ENCODE data around the gene XIRP2. TPM values are rescaled to one million over a fixed set of nuclear protein-coding genes. Genes with fewer than 3 reads are reported as not detected.
A peak's percentile ranks its signal among the peaks of the same experiment; 100 is the strongest.

The XIRP2 gene
- polyA plus RNA-seq, 4 donors: 0.03 to 7.3 (median 0.74) TPM

DNA sequence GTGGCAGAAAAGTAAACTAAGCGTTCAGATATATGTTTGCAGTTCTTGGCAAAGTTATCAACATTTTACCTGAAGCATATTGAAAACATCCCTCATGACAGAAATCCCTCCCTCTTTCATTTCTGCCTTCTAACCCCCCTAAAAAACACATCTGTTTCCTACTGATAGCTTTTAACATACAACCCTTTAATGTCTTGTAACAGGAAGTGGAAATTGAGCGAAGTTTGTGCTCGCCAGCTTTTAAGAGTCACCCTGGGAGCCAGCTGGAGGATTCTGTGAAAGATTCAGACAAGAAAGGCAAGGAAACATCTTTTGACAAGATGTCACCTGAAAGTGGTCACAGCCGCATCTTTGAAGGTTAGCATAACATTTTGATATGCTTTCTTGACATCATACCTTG lies 247.4 kb downstream of the XIRP2 start:
- FAIRE-seq (no peak), DNase-seq (no peak)
- no peaks in the 10 kb centered on the region for H3K9me3 ChIP-seq (ENCODE audit: control insufficient read depth in 2 of 2, insufficient read depth in 1 of 2, low read depth in 1 of 2, low read length in 1 of 2)
- no peak overlapping the region for H3K27ac ChIP-seq (ENCODE audit: low read depth in 1 of 3, low read length in 2 of 3)
- H3K4me3 ChIP-seq (ENCODE audit: low read depth in 1 of 3, low read length in 3 of 3): no peak overlapping the region
- WGBS, 3 donors: 34 to 62% (median 53%) methylated on average over 4 of the region's 4 CpGs
- no peaks in the 10 kb centered on the region for H3K27me3 ChIP-seq (ENCODE audit: control insufficient read depth in 3 of 3, insufficient read depth in 3 of 3, low read length in 3 of 3)
- no peaks in the 10 kb centered on the region for H3K4me1 ChIP-seq (ENCODE audit: control insufficient read depth in 3 of 3, insufficient read depth in 2 of 3, low read depth in 1 of 3, low read length in 2 of 3)
- no peaks in the 10 kb centered on the region for H3K36me3 ChIP-seq (ENCODE audit: control insufficient read depth in 3 of 3, insufficient read depth in 2 of 3, low read depth in 1 of 3, low read length in 3 of 3)

DNA sequence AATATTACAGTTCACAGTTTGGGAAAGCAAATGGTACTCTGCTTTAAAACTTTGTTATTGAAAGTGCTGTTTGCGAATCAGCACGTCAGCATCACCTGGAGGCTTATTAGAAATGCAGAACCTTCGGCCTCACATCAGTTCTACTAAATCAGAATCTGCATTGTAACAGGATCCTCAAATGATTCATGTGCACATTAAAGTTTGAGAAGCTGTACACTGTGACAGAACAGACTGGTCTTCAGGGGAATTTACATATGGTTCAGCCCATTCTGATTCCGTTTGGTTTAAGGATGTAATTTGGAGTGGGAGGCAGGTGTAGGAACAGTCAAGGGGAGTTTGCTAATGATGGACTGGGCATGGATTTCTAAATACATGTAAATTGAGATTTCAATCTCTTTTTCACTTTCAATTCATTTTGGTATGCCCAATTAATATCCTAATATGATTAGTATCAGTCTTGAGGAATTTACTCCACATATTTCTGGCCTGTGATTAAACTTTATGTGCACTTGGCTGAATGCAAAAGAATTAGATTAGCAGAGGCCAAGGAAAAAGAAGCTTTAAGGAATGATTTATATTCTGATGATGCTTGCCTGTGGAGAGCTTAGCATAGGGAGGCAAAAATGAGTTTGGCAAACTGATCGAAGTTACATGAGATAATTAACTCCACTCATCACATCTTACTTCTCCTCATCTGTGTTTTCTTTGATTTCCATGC lies 248.8 kb downstream of the XIRP2 start:
- Histone ChIP-seq H3K4me1 (ENCODE audit: control insufficient read depth in 3 of 3, insufficient read depth in 2 of 3, low read depth in 1 of 3, low read length in 2 of 3) (no peaks in the 10 kb centered on the region), H3K4me3 (ENCODE audit: low read depth in 1 of 3, low read length in 3 of 3) (no peak overlapping the region), H3K27ac (ENCODE audit: low read depth in 1 of 3, low read length in 2 of 3) (no peak overlapping the region), H3K36me3 (ENCODE audit: control insufficient read depth in 3 of 3, insufficient read depth in 2 of 3, low read depth in 1 of 3, low read length in 3 of 3) (no peaks in the 10 kb centered on the region), H3K27me3 (ENCODE audit: control insufficient read depth in 3 of 3, insufficient read depth in 3 of 3, low read length in 3 of 3) (no peaks in the 10 kb centered on the region), H3K9me3 (ENCODE audit: control insufficient read depth in 2 of 2, insufficient read depth in 1 of 2, low read depth in 1 of 2, low read length in 1 of 2) (no peaks in the 10 kb centered on the region)
- WGBS, 3 donors: 77 to 80% (median 79%) methylated on average over 5 of the region's 5 CpGs
- no peak for DNase-seq
- FAIRE-seq: no peak

DNA sequence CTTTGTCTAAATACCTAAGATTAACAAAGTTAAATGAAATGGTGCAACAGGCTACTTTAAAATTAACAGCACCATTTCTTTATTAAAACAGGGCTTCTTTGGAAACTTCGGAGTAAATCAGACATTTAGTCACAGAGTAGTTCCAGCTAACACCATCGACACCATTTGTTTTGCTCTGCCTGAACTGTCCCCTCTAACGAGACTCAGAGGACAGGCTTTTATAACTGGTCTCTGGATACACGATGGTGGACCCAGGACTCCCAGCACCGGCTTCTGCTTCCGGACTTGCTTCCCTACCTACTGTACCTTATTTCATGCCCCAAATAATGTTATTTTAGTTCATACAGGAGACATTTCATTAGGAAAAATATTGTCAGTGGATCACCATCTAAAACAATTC lies 252.1 kb downstream of the XIRP2 start:
- no peak for FAIRE-seq
- H3K27me3 ChIP-seq (ENCODE audit: control insufficient read depth in 3 of 3, insufficient read depth in 3 of 3, low read length in 3 of 3): no peaks in the 10 kb centered on the region
- 86 to 90% (median 88%) methylated on average over 6 of the region's 6 CpGs for WGBS, 3 donors
- no peak for DNase-seq
- no peaks in the 10 kb centered on the region for H3K4me1 ChIP-seq (ENCODE audit: control insufficient read depth in 3 of 3, insufficient read depth in 2 of 3, low read depth in 1 of 3, low read length in 2 of 3)
- no peak overlapping the region for H3K4me3 ChIP-seq (ENCODE audit: low read depth in 1 of 3, low read length in 3 of 3)
- no peaks in the 10 kb centered on the region for H3K9me3 ChIP-seq (ENCODE audit: control insufficient read depth in 2 of 2, insufficient read depth in 1 of 2, low read depth in 1 of 2, low read length in 1 of 2)
- no peaks in the 10 kb centered on the region for H3K36me3 ChIP-seq (ENCODE audit: control insufficient read depth in 3 of 3, insufficient read depth in 2 of 3, low read depth in 1 of 3, low read length in 3 of 3)
- no peak overlapping the region for H3K27ac ChIP-seq (ENCODE audit: low read depth in 1 of 3, low read length in 2 of 3)

DNA sequence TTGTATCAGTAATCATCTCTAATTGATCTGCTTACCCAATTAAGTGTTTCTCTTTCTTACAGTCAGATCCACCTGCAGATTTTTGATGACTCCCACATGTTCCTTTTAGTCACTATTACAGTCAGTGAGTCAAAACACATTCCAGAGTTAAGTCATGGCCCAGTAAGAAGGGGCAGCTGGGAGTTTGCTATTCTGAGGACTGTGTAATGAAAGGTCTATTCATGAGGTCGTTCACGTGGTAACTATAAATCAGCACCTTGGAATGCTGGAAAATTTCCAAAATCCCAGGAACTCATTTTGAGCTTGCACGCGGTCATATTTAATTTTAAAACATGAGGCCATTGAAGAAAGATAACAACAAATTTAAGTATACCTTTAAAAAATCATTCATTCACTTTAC lies 252.5 kb downstream of the XIRP2 start:
- Histone ChIP-seq H3K4me3 (ENCODE audit: low read depth in 1 of 3, low read length in 3 of 3) (no peak overlapping the region), H3K4me1 (ENCODE audit: control insufficient read depth in 3 of 3, insufficient read depth in 2 of 3, low read depth in 1 of 3, low read length in 2 of 3) (no peaks in the 10 kb centered on the region), H3K27ac (ENCODE audit: low read depth in 1 of 3, low read length in 2 of 3) (no peak overlapping the region), H3K9me3 (ENCODE audit: control insufficient read depth in 2 of 2, insufficient read depth in 1 of 2, low read depth in 1 of 2, low read length in 1 of 2) (no peaks in the 10 kb centered on the region), H3K36me3 (ENCODE audit: control insufficient read depth in 3 of 3, insufficient read depth in 2 of 3, low read depth in 1 of 3, low read length in 3 of 3) (no peaks in the 10 kb centered on the region), H3K27me3 (ENCODE audit: control insufficient read depth in 3 of 3, insufficient read depth in 3 of 3, low read length in 3 of 3) (no peaks in the 10 kb centered on the region)
- DNase-seq (peak in 1 of 2 donors; percentile 7), FAIRE-seq (no peak)
- 20 to 36% (median 29%) methylated on average over 4 of the region's 4 CpGs for WGBS, 3 donors

DNA sequence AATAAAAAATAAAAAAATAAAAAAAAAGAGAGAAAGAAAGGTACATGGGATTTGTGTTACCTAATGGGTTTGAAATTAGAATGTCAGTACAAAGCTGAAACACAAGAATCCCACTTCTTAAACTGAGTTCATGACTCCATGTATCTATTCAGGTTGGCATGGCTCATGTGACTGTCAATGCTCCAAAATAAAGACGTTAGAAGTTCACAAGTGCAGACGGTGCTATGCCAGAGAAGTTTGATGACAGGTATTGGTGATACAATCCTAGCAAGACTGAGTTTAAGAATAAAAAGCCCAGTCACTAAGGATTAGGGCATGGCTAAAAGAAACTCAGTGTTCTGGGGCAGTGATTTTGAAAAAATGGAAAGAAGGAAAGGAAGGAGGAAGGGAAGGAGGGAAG lies 254.3 kb downstream of the XIRP2 start:
- Histone ChIP-seq H3K4me1 (ENCODE audit: control insufficient read depth in 3 of 3, insufficient read depth in 2 of 3, low read depth in 1 of 3, low read length in 2 of 3) (peaks cover 0 to 3% (median 0%) of the 10 kb centered on the region in 3 donors), H3K36me3 (ENCODE audit: control insufficient read depth in 3 of 3, insufficient read depth in 2 of 3, low read depth in 1 of 3, low read length in 3 of 3) (no peaks in the 10 kb centered on the region), H3K27me3 (ENCODE audit: control insufficient read depth in 3 of 3, insufficient read depth in 3 of 3, low read length in 3 of 3) (no peaks in the 10 kb centered on the region), H3K9me3 (ENCODE audit: control insufficient read depth in 2 of 2, insufficient read depth in 1 of 2, low read depth in 1 of 2, low read length in 1 of 2) (no peaks in the 10 kb centered on the region), H3K27ac (ENCODE audit: low read depth in 1 of 3, low read length in 2 of 3) (no peak overlapping the region), H3K4me3 (ENCODE audit: low read depth in 1 of 3, low read length in 3 of 3) (no peak overlapping the region)
- FAIRE-seq (no peak), DNase-seq (no peak)
- WGBS, 3 donors: 39 to 76% (median 68%) methylated on average over 2 of the region's 2 CpGs

DNA sequence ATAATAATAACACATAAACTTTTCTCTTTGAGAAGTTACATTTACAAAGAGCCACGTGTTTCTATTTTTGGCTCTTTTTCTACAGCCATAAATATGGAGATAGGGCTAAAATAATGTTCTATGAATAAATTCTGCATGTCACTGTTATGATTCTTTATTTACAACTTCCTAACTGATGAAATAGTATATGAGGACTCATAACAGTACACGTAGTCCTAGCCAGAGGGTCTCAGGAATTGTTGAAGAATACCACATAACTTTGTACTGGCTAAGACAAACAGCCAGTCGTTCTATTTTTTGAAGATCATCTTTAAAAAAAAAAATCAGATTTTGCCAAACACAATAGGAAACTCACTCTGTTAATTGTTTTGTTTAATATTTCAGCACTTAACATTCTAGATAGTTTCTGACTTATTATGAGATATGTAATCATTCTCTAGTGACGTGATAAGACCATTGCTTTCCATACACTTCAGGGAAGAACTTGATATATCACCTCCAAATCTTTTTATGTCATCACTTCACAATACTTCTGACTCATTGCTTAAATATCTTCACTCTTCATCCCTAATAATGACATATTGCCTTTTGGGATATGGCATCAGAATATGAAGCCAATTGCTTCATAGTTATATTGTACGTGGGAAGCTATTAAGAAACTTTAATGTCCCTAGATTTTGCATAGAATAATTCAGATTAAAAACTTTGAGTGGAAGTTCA lies 256.1 kb downstream of the XIRP2 start:
- Histone ChIP-seq H3K36me3 (ENCODE audit: control insufficient read depth in 3 of 3, insufficient read depth in 2 of 3, low read depth in 1 of 3, low read length in 3 of 3) (no peaks in the 10 kb centered on the region), H3K27me3 (ENCODE audit: control insufficient read depth in 3 of 3, insufficient read depth in 3 of 3, low read length in 3 of 3) (no peaks in the 10 kb centered on the region), H3K4me3 (ENCODE audit: low read depth in 1 of 3, low read length in 3 of 3) (no peak overlapping the region), H3K27ac (ENCODE audit: low read depth in 1 of 3, low read length in 2 of 3) (no peak overlapping the region), H3K4me1 (ENCODE audit: control insufficient read depth in 3 of 3, insufficient read depth in 2 of 3, low read depth in 1 of 3, low read length in 2 of 3) (peaks cover 0 to 3% (median 0%) of the 10 kb centered on the region in 3 donors), H3K9me3 (ENCODE audit: control insufficient read depth in 2 of 2, insufficient read depth in 1 of 2, low read depth in 1 of 2, low read length in 1 of 2) (no peaks in the 10 kb centered on the region)
- WGBS, 3 donors: 47 to 68% (median 64%) methylated on average over 5 of the region's 5 CpGs
- DNase-seq (no peak), FAIRE-seq (no peak)

DNA sequence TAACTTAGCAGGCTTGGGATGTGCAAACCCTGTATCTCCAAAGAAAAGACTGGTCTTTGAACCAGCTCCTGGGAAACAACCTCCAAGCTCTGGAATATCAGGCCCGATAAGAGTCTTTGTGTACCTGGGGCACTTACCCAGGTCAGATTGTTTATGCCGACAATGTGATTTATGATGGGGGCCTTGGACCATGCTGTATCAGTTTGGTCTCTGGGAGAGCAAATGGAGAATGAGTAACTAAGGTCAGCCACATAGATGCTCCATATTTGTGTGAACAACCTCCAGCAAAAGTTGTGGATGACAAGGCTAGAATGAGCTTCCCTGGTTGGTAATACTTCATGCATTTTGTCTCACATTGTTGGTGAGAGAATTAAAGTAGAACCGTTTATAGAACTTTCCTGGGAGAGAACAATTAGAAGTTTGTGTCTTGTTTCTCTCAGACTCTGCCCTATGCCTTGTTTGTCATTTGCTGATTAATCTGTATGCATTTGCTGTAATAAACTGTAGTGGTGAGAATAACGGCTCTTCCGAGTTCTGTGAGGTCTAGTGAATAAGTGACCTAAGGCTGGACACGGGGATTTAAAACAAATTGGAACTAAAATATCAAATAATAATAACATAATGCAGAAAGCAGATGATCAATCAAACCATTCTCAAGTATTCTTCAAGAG lies 259.1 kb downstream of the XIRP2 start:
- Histone ChIP-seq H3K27ac (ENCODE audit: low read depth in 1 of 3, low read length in 2 of 3) (no peak overlapping the region), H3K4me1 (ENCODE audit: control insufficient read depth in 3 of 3, insufficient read depth in 2 of 3, low read depth in 1 of 3, low read length in 2 of 3) (peaks cover 0 to 3% (median 0%) of the 10 kb centered on the region in 3 donors), H3K9me3 (ENCODE audit: control insufficient read depth in 2 of 2, insufficient read depth in 1 of 2, low read depth in 1 of 2, low read length in 1 of 2) (no peaks in the 10 kb centered on the region), H3K36me3 (ENCODE audit: control insufficient read depth in 3 of 3, insufficient read depth in 2 of 3, low read depth in 1 of 3, low read length in 3 of 3) (no peaks in the 10 kb centered on the region), H3K27me3 (ENCODE audit: control insufficient read depth in 3 of 3, insufficient read depth in 3 of 3, low read length in 3 of 3) (no peaks in the 10 kb centered on the region), H3K4me3 (ENCODE audit: low read depth in 1 of 3, low read length in 3 of 3) (no peak overlapping the region)
- DNase-seq (peak in 1 of 2 donors; percentile 58), FAIRE-seq (no peak)
- WGBS, 3 donors: 12 to 35% (median 23%) methylated on average over 6 of the region's 6 CpGs

DNA sequence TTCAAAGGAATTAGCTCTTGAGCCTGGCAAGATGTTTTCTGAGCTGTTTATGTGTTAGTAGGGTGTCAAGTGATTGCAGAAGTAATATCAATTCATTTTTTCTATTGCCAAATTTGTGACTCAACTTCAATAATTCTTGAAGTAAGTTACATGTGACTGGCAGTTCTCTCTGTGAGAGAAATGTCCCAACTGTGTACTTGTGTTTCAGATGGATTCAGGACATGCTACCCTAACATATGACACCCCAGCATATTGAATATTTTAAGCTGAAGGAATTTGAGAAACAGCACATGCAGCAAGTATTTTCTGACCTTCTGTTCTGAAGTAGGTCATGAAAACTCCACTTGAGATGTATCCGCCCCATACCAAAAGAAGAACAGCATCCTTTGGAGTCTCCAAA lies 263.6 kb downstream of the XIRP2 start:
- Histone ChIP-seq H3K27ac (ENCODE audit: low read depth in 1 of 3, low read length in 2 of 3) (no peak overlapping the region), H3K36me3 (ENCODE audit: control insufficient read depth in 3 of 3, insufficient read depth in 2 of 3, low read depth in 1 of 3, low read length in 3 of 3) (no peaks in the 10 kb centered on the region), H3K4me3 (ENCODE audit: low read depth in 1 of 3, low read length in 3 of 3) (no peak overlapping the region), H3K27me3 (ENCODE audit: control insufficient read depth in 3 of 3, insufficient read depth in 3 of 3, low read length in 3 of 3) (no peaks in the 10 kb centered on the region), H3K9me3 (ENCODE audit: control insufficient read depth in 2 of 2, insufficient read depth in 1 of 2, low read depth in 1 of 2, low read length in 1 of 2) (no peaks in the 10 kb centered on the region), H3K4me1 (ENCODE audit: control insufficient read depth in 3 of 3, insufficient read depth in 2 of 3, low read depth in 1 of 3, low read length in 2 of 3) (peaks cover 0 to 3% (median 0%) of the 10 kb centered on the region in 3 donors)
- WGBS, 3 donors: 55 to 91% (median 87%) methylated on average over 1 of the region's 1 CpG
- DNase-seq: no peak
- FAIRE-seq: no peak

Data from small intestine (tissue), 7 donors.